ENCODE results near the gene DTNB. TPM values are rescaled to one million over a fixed set of nuclear protein-coding genes. Genes with fewer than 3 reads are reported as not detected.
A peak's percentile ranks its signal among the peaks of the same experiment; 100 is the strongest.

Gene DTNB
- polyA plus RNA-seq, 1 of the 3 experiments (the other 2 are of a cell fraction), result 15.3 TPM

DNA sequence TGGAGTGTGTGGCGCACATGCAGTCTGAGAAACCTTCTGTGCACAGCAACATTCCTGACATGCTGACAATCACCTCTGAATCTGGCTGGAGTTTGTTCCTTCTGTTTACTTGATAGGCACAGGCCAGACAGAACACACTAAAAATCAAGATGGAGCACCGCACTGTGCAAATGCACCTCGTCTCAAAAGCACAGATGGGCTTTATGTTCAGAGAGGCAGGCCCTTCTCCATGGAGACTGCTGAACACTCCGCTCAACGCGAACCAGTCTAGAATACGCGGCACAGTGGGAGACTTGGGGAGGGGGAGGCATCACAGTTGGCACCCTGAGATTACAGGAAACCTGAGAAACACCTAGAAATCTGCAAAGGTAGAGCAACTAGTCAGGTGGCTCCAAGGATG lies 273.2 kb downstream of the DTNB start:
- H3K9me2 ChIP-seq, result no peaks in the 10 kb centered on the region
- H3K9ac ChIP-seq, result no peak overlapping the region
- no peak overlapping the region for H3K4me3 ChIP-seq (ENCODE audit: low read depth in 2 of 2, low read length in 1 of 2)
- peak overlapping the region in 1 of 2 experiments; percentile 45; a peak in 2 of 4 replicates for H3K27ac ChIP-seq (ENCODE audit: low read depth in 2 of 2, low read length in 1 of 2)
- POLR2A ChIA-PET, result no interaction called here
- TF ChIP-seq SIN3A (IDR thresholded peaks at IDR 0.05; ENCODE audit: borderline replicate concordance, low read depth, low read length), result no peak
- no peak for TF ChIP-seq YY1 (IDR thresholded peaks at IDR 0.05; ENCODE audit: low read depth)
- TF ChIP-seq FOSL2 (IDR thresholded peaks at IDR 0.05; ENCODE audit: borderline replicate concordance, low read depth), result no peak
- no peak for TF ChIP-seq RFX5 (IDR thresholded peaks at IDR 0.05; ENCODE audit: low read length)
- TF ChIP-seq, protein P1, sequence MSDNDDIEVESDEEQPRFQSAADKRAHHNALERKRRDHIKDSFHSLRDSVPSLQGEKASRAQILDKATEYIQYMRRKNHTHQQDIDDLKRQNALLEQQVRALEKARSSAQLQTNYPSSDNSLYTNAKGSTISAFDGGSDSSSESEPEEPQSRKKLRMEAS (IDR thresholded peaks at IDR 0.05; ENCODE audit: low read depth), result no peak
- TF ChIP-seq MXI1 (IDR thresholded peaks at IDR 0.05; ENCODE audit: low read depth, low read length), result no peak
- TF ChIP-seq TEAD4 (IDR thresholded peaks at IDR 0.05; ENCODE audit: borderline replicate concordance, insufficient read depth), result no peak
- no peak for TF ChIP-seq EZH2phosphoT487 (IDR thresholded peaks at IDR 0.05; ENCODE audit: borderline replicate concordance, low read depth)
- no peaks in the 10 kb centered on the region for H3K36me3 ChIP-seq (replicated peaks in 1 of 2; ENCODE audit: control insufficient read depth in 1 of 2, insufficient read depth in 2 of 2, low read length in 1 of 2)
- no peak overlapping the region for H2AFZ ChIP-seq (ENCODE audit: low read depth)
- H3K79me2 ChIP-seq (ENCODE audit: insufficient read depth), result no peaks in the 10 kb centered on the region
- peaks cover 6 to 42% of the 10 kb centered on the region in 2 experiments; a peak in 2 of 4 replicates for H3K4me1 ChIP-seq (ENCODE audit: control insufficient read depth in 1 of 2, insufficient read depth in 2 of 2, low read depth in 1 of 2, low read length in 1 of 2)
- WGBS (ENCODE audit: low lambda C conversion rate), result 95% methylated on average over 8 of the region's 8 CpGs
- H3K4me2 ChIP-seq, result no peak overlapping the region
- DNase-seq, result no peak
- CTCF ChIA-PET, result interaction anchor here (0.6 to 3.6 kb wide), 5 partner anchors 16 to 171 kb away, joined by 3 to 10 read pairs (median 4); no protein-coding TSS in a partner anchor
- no peaks in the 10 kb centered on the region for H4K20me1 ChIP-seq (ENCODE audit: insufficient read depth)
- no peaks in the 10 kb centered on the region for H3K9me3 ChIP-seq
- no peaks in the 10 kb centered on the region for H3F3A ChIP-seq (replicated peaks; ENCODE audit: insufficient read depth)
- no peaks in the 10 kb centered on the region for H3K27me3 ChIP-seq (ENCODE audit: insufficient read depth)

DNA sequence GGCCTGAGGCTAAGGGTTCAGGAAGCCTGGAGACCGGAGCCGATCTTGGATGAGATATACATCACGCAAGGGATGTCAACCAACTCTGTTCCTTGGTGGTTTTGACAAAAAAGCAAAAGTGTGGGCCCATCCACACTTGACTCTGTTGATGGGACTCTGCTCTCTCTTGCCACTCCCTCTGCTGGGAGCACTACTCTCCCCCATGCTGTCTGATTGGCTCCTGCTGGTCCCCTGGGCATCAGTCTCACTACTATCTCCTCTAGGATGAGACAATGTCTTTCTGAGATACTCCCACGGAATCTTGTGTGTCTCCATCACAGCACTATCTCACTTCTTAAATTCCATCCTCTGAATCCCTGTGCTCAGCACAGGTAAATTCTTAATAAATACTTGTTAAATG lies 274.8 kb downstream of the DTNB start:
- Histone ChIP-seq H2AFZ (ENCODE audit: low read depth) (no peak overlapping the region), H3F3A (replicated peaks; ENCODE audit: insufficient read depth) (no peaks in the 10 kb centered on the region), H4K20me1 (ENCODE audit: insufficient read depth) (no peaks in the 10 kb centered on the region), H3K79me2 (ENCODE audit: insufficient read depth) (no peaks in the 10 kb centered on the region), H3K27me3 (ENCODE audit: insufficient read depth) (no peaks in the 10 kb centered on the region), H3K4me2 (no peak overlapping the region), H3K27ac (ENCODE audit: low read depth in 2 of 2, low read length in 1 of 2) (peak overlapping the region in 1 of 2 experiments; percentile 1; a peak in 1 of 4 replicates), H3K9me2 (no peaks in the 10 kb centered on the region), H3K4me1 (ENCODE audit: control insufficient read depth in 1 of 2, insufficient read depth in 2 of 2, low read depth in 1 of 2, low read length in 1 of 2) (peaks cover 6 to 42% of the 10 kb centered on the region in 2 experiments; a peak in 2 of 4 replicates), H3K9ac (no peak overlapping the region), H3K4me3 (ENCODE audit: low read depth in 2 of 2, low read length in 1 of 2) (no peak overlapping the region), H3K36me3 (replicated peaks in 1 of 2; ENCODE audit: control insufficient read depth in 1 of 2, insufficient read depth in 2 of 2, low read length in 1 of 2) (no peaks in the 10 kb centered on the region), H3K9me3 (no peaks in the 10 kb centered on the region)
- no peak for TF ChIP-seq RCOR1 (IDR thresholded peaks at IDR 0.05; ENCODE audit: low read length)
- TF ChIP-seq SMC3 (IDR thresholded peaks at IDR 0.05; ENCODE audit: low read depth, low read length), result no peak
- TF ChIP-seq, protein P1 (IDR thresholded peaks at IDR 0.05; ENCODE audit: low read depth), result no peak
- TF ChIP-seq USF2 (IDR thresholded peaks at IDR 0.05; ENCODE audit: borderline replicate concordance, low read depth, low read length), result no peak
- TF ChIP-seq JUND (IDR thresholded peaks at IDR 0.05), result no peak
- TF ChIP-seq EP300 (IDR thresholded peaks at IDR 0.05; ENCODE audit: borderline replicate concordance in 1 of 2, low read depth in 1 of 2, low read length in 1 of 2), result no peak
- TF ChIP-seq TCF12 (IDR thresholded peaks at IDR 0.05), result no peak
- no peak for TF ChIP-seq EZH2phosphoT487 (IDR thresholded peaks at IDR 0.05; ENCODE audit: borderline replicate concordance, low read depth)
- TF ChIP-seq MXI1 (IDR thresholded peaks at IDR 0.05; ENCODE audit: low read depth, low read length), result no peak
- no peak for TF ChIP-seq RFX5 (IDR thresholded peaks at IDR 0.05; ENCODE audit: low read length)
- TF ChIP-seq RAD21 (IDR thresholded peaks at IDR 0.05; ENCODE audit: low read length), result no peak
- TF ChIP-seq FOSL2 (IDR thresholded peaks at IDR 0.05; ENCODE audit: borderline replicate concordance, low read depth), result no peak
- no peak for TF ChIP-seq GATA2 (CRISPR knock-in tag; IDR thresholded peaks at IDR 0.05)
- ChIA-PET POLR2A (no interaction called here), CTCF (interaction anchor here (1.0 to 1.8 kb wide), 7 partner anchors 13 to 56 kb away, joined by 3 to 9 read pairs (median 4); no protein-coding TSS in a partner anchor)
- no peak for DNase-seq
- 92% methylated on average over 4 of the region's 4 CpGs for whole genome bisulfite sequencing (ENCODE audit: low lambda C conversion rate)

All from SK-N-SH (cell line).